OCI-LY7 (cell line): ENCODE measurements around the gene SORCS3.

Source experiments
- CTCF ChIP-seq: fragments of 200-600 bp; sonication (generic); conservative IDR thresholded peaks from 2 replicates; pipeline ENCODE4 v1.5.1; 2014; ENCODE audit warnings: mild to moderate bottlenecking, antibody characterized with exemption, low read length, moderate library complexity, mixed read lengths
- EZH2phosphoT487 ChIP-seq: fragments of 200-600 bp; sonication (generic); IDR thresholded peaks from 2 replicates; pipeline ENCODE4 v1.6.1; 2018; ENCODE audit warnings: low read depth, borderline replicate concordance, mild to moderate bottlenecking, mixed run types, antibody characterized with exemption, low read length, moderate library complexity, mixed read lengths

GRCh38 chr10:105288613-105289012 is 647.5 kb downstream of the SORCS3 start:
- TF ChIP-seq CTCF = no peak
- TF ChIP-seq EZH2phosphoT487 = no peak
